Endothelial cell of hepatic sinusoid (primary cell): ENCODE measurements around the gene CASP2.

ENCODE experiments used
- in situ Hi-C: cut with HindIII; loops from 2 replicates; pipeline ENCODE4 v1.10.0; 2017; ENCODE audit warnings: low sequenced_read_pairs

The CASP2 gene

GRCh38 chr7:143287935-143288826 is at the start of gene CASP2:
CASP2 (plus strand) TSS chr7:143288351; CDS start chr7:143288456, 105 bp downstream.
- in situ Hi-C loops, result no loop called here

GRCh38 chr7:143239813-143240212 is 48.3 kb upstream of the CASP2 start:
- in situ Hi-C loops, result loop anchor here (10.0 kb wide), 1 partner anchor 65 kb away; no protein-coding TSS in a partner anchor

GRCh38 chr7:143240291-143241168 is 47.6 kb upstream of the CASP2 start:
- in situ Hi-C loops, result loop anchor here (10.0 kb wide), 1 partner anchor 64 kb away; no protein-coding TSS in a partner anchor

GRCh38 chr7:143242306-143242705 is 45.8 kb upstream of the CASP2 start:
- in situ Hi-C loops, result loop anchor here (10.0 kb wide), 1 partner anchor 62 kb away; no protein-coding TSS in a partner anchor

GRCh38 chr7:143243111-143243510 is 45.0 kb upstream of the CASP2 start:
- in situ Hi-C loops, result loop anchor here (10.0 kb wide), 1 partner anchor 62 kb away; no protein-coding TSS in a partner anchor

GRCh38 chr7:143243614-143244013 is 44.5 kb upstream of the CASP2 start:
- in situ Hi-C loops, result loop anchor here (10.0 kb wide), 1 partner anchor 61 kb away; no protein-coding TSS in a partner anchor

- in situ Hi-C loops, result loop anchor here (10.0 kb wide), 1 partner anchor 60 kb away; no protein-coding TSS in a partner anchor
These were observed 43.8 kb upstream of the CASP2 start for GRCh38 chr7:143244321-143244720.

GRCh38 chr7:143245123-143245522 is 43.0 kb upstream of the CASP2 start:
- in situ Hi-C loops, result loop anchor here (10.0 kb wide), 1 partner anchor 60 kb away; no protein-coding TSS in a partner anchor

- in situ Hi-C loops, result loop anchor here (10.0 kb wide), 1 partner anchor 57 kb away; no protein-coding TSS in a partner anchor
These were observed 40.8 kb upstream of the CASP2 start for GRCh38 chr7:143247372-143247771.

GRCh38 chr7:143248761-143249354 is 39.3 kb upstream of the CASP2 start:
- in situ Hi-C loops, result loop anchor here (10.0 kb wide), 1 partner anchor 56 kb away; no protein-coding TSS in a partner anchor

- in situ Hi-C loops, result no loop called here
These were observed 38.0 kb upstream of the CASP2 start for GRCh38 chr7:143250199-143250598.

- in situ Hi-C loops, result no loop called here
These were observed 37.3 kb upstream of the CASP2 start for GRCh38 chr7:143250822-143251221.

GRCh38 chr7:143252006-143252405 is 36.1 kb upstream of the CASP2 start:
- in situ Hi-C loops, result no loop called here

- in situ Hi-C loops, result no loop called here
These were observed 32.6 kb upstream of the CASP2 start for GRCh38 chr7:143255564-143255963.

- in situ Hi-C loops, result no loop called here
These were observed 31.8 kb upstream of the CASP2 start for GRCh38 chr7:143256325-143256724.

- in situ Hi-C loops, result no loop called here
These were observed 31.2 kb upstream of the CASP2 start for GRCh38 chr7:143256932-143257331.

GRCh38 chr7:143257501-143257900 is 30.6 kb upstream of the CASP2 start:
- in situ Hi-C loops, result no loop called here

- in situ Hi-C loops, result no loop called here
These were observed 29.3 kb upstream of the CASP2 start for GRCh38 chr7:143258831-143259230.

GRCh38 chr7:143259765-143260164 is 28.4 kb upstream of the CASP2 start:
- in situ Hi-C loops, result no loop called here

- in situ Hi-C loops, result no loop called here
These were observed 26.2 kb upstream of the CASP2 start for GRCh38 chr7:143261901-143262300.
